GM23248 (cell line): ENCODE data around the gene N4BP2. TPM values are rescaled to one million over a fixed set of nuclear protein-coding genes. Genes with fewer than 3 reads are reported as not detected.

Experiments
- DNase-seq: peaks from one replicate; pipeline ENCODE4 v3.0.0-alpha.2; 2015
- H2AFZ ChIP-seq: fragments of 200-600 bp; sonication (generic); 2 replicates; pipeline ENCODE4 v1.6.1; 2016; ENCODE audit warnings: antibody characterized with exemption
- H3F3A ChIP-seq: fragments of 200-600 bp; sonication (generic); 2 replicates; pipeline ENCODE4 v1.6.1; 2016; ENCODE audit warnings: mild to moderate bottlenecking, antibody characterized with exemption, mixed run types; ENCODE audit not compliant: insufficient read depth
- H3K27ac ChIP-seq: fragments of 200-600 bp; sonication (generic); 2 replicates; pipeline ENCODE4 v1.5.1; 2016; ENCODE audit warnings: mild to moderate bottlenecking
- H3K27me3 ChIP-seq: fragments of 200-600 bp; sonication (generic); replicated peaks from 2 replicates; pipeline ENCODE4 v1.6.1; 2016; ENCODE audit warnings: mild to moderate bottlenecking; ENCODE audit not compliant: insufficient read depth
- H3K36me3 ChIP-seq: fragments of 200-600 bp; sonication (generic); 2 replicates; pipeline ENCODE4 v1.6.1; 2016; ENCODE audit warnings: low read depth, mild to moderate bottlenecking
- H3K4me1 ChIP-seq: fragments of 200-600 bp; sonication (generic); 2 replicates; pipeline ENCODE4 v1.6.1; 2016; ENCODE audit warnings: mild to moderate bottlenecking; ENCODE audit not compliant: insufficient read depth
- H3K4me2 ChIP-seq: fragments of 200-600 bp; sonication (generic); one replicate; pipeline ENCODE4 v1.6.1; 2016; ENCODE audit warnings: mild to moderate bottlenecking; ENCODE audit not compliant: unreplicated experiment
- H3K4me3 ChIP-seq: fragments of 200-600 bp; sonication (generic); 2 replicates; pipeline ENCODE4 v1.5.1; 2016; ENCODE audit warnings: mild to moderate bottlenecking
- H3K79me2 ChIP-seq: fragments of 200-600 bp; sonication (generic); 2 replicates; pipeline ENCODE4 v1.6.1; 2016; ENCODE audit warnings: mild to moderate bottlenecking; ENCODE audit not compliant: insufficient read depth
- H3K9ac ChIP-seq: fragments of 200-600 bp; sonication (generic); 2 replicates; pipeline ENCODE4 v1.6.1; 2016; ENCODE audit warnings: mild to moderate bottlenecking
- H3K9me2 ChIP-seq: fragments of 200-600 bp; sonication (generic); 2 replicates; pipeline ENCODE4 v1.6.1; 2016; ENCODE audit warnings: mixed run types, mild to moderate bottlenecking, moderate library complexity; ENCODE audit not compliant: insufficient read depth
- H3K9me3 ChIP-seq: fragments of 200-600 bp; sonication (generic); one replicate; pipeline ENCODE4 v1.6.1; 2017; ENCODE audit warnings: low read depth
- H4K20me1 ChIP-seq: fragments of 200-600 bp; sonication (generic); 2 replicates; pipeline ENCODE4 v1.6.0; 2016; ENCODE audit not compliant: insufficient read depth
- EZH2 ChIP-seq: fragments of 200-600 bp; sonication (generic); IDR thresholded peaks from 2 replicates; pipeline ENCODE4 v1.6.1; 2018; ENCODE audit warnings: antibody characterized with exemption, mild to moderate bottlenecking; ENCODE audit not compliant: insufficient read depth, poor library complexity, severe bottlenecking
- EZH2phosphoT487 ChIP-seq: fragments of 200-600 bp; sonication (generic); IDR thresholded peaks from 2 replicates; pipeline ENCODE4 v1.6.1; 2018; ENCODE audit warnings: antibody characterized with exemption, moderate library complexity, mild to moderate bottlenecking, low read depth; ENCODE audit not compliant: insufficient read depth
- WGBS, 2 experiments: methylation state at CpG; one replicate each; pipeline ENCODE4 v1.1.6; 2015 to 2017; ENCODE audit warnings: low lambda C conversion rate in 2 of 2, low coverage in 1 of 2; ENCODE audit errors: missing lambda C conversion rate in 2 of 2; 5-methylcytosine and 5-hydroxymethylcytosine counted together
- in situ Hi-C: fragments of 300-500 bp; cut with MboI; formaldehyde crosslinking; loops from 2 replicates; pipeline ENCODE4 v1.15.0; 2020
- polyA plus RNA-seq: library from polyadenylated mRNA; unstranded; fragments of >200 nt; fragmentation: Nextera tagmentation; extraction: Ambion mirVana; gene quantifications from 2 replicates; pipeline ENCODE4 v1.2.1, GENCODE V29; 2016
- total RNA-seq: library from RNA; depleted of rRNA; stranded (reverse); fragments of >200 nt; shearing (Covaris generic); gene quantifications from 2 replicates; pipeline ENCODE4 v1.2.3, GENCODE V29; 2014

Gene N4BP2
- total and polyA plus RNA-seq, 2 experiments from 2014 or later = 3.2 to 3.7 TPM

DNA sequence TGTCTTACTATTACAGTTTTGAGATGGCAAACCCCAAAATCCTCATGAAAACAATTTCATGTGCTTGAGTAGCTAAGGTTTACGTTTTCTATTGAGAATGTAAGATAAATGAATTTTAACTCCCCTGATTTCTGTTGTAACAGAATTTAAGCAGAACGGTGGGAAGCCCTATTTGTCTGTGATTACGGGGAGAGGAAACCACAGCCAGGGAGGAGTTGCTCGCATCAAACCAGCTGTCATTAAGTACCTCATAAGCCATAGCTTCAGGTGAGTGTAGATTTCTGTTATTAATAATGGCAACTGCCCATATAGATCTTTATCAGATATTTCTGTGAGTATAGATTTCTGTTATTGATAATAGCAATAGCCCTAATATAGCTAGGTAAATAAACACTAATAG lies 96.0 kb downstream of the N4BP2 start:
- Histone ChIP-seq H3K4me1 (no peaks in the 10 kb centered on the region), H3K36me3 (no peaks in the 10 kb centered on the region), H3K9me3 (no peaks in the 10 kb centered on the region), H3K9me2 (no peaks in the 10 kb centered on the region), H3F3A (no peaks in the 10 kb centered on the region), H3K79me2 (no peaks in the 10 kb centered on the region), H3K4me2 (no peak overlapping the region), H3K27ac (no peak overlapping the region), H3K27me3 (no peaks in the 10 kb centered on the region), H4K20me1 (no peaks in the 10 kb centered on the region), H3K4me3 (no peak overlapping the region), H3K9ac (no peak overlapping the region), H2AFZ (no peak overlapping the region)
- TF ChIP-seq EZH2 (no peak), EZH2phosphoT487 (no peak)
- no peak for DNase-seq
- WGBS, 2 experiments = 93 to 97% methylated on average over 4 of the region's 4 CpGs
- in situ Hi-C loops = loop anchor here (25.0 kb wide), 1 partner anchor 560 kb away; no protein-coding TSS in a partner anchor

DNA sequence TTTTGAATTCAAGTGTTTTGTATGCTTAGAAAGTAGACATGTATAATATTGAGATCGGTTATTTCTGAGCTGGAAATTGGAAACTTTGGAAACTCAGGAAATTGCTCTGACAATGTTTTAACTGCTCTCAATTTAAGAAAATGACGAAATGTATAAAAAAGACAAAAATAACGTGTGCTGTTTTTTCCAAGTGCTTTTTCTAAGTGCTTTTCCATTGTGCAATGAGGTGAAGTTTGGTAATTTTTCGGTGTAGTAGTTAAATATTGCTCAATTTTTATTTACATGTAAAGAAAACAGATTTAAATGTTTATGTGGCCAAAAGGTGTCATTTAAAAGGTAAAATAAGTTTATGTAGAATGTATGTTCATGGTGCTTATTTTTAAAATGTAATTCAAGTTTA lies 100.8 kb downstream of the N4BP2 start:
- no peak for DNase-seq
- Histone ChIP-seq H3F3A (no peaks in the 10 kb centered on the region), H3K9ac (no peak overlapping the region), H3K4me3 (no peak overlapping the region), H3K9me2 (no peaks in the 10 kb centered on the region), H3K27ac (no peak overlapping the region), H4K20me1 (no peaks in the 10 kb centered on the region), H3K79me2 (no peaks in the 10 kb centered on the region), H3K4me2 (no peak overlapping the region), H3K27me3 (no peaks in the 10 kb centered on the region), H3K36me3 (no peaks in the 10 kb centered on the region), H3K4me1 (no peaks in the 10 kb centered on the region), H3K9me3 (no peaks in the 10 kb centered on the region), H2AFZ (no peak overlapping the region)
- in situ Hi-C loops = loop anchor here (25.0 kb wide), 1 partner anchor 555 kb away; no protein-coding TSS in a partner anchor
- TF ChIP-seq EZH2 (no peak), EZH2phosphoT487 (no peak)
- 97 to 99% methylated on average over 4 of the region's 4 CpGs for WGBS, 2 experiments

DNA sequence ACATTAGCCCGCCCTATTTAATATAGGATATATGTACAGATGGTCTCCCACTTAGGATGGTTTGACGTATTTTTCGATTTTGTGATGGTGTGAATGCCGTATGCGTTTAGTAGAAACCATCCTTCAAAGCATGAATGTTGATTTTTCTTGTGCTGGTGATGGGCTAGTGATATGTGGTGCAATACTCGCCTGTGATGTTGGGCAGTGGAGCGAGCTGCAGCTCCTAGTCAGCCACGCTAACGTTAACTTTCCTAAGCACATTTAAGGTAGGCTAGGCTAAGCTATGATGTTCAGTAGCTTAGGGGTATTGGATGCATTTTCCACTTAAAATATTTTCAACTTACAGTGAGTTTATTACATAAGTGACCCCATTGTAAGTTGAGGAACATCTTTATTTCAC lies 103.6 kb downstream of the N4BP2 start:
- no peak overlapping the region for H2AFZ ChIP-seq
- 97% methylated on average over 9 of the region's 9 CpGs for WGBS, 2 experiments
- H3K79me2 ChIP-seq = no peaks in the 10 kb centered on the region
- H3K9ac ChIP-seq = no peak overlapping the region
- H3K4me2 ChIP-seq = no peak overlapping the region
- no peaks in the 10 kb centered on the region for H3K27me3 ChIP-seq
- H3K4me3 ChIP-seq = no peak overlapping the region
- H3F3A ChIP-seq = no peaks in the 10 kb centered on the region
- DNase-seq = no peak
- in situ Hi-C loops = loop anchor here (25.0 kb wide), 1 partner anchor 552 kb away; no protein-coding TSS in a partner anchor
- TF ChIP-seq EZH2 (no peak), EZH2phosphoT487 (no peak)
- H3K9me2 ChIP-seq = no peaks in the 10 kb centered on the region
- no peaks in the 10 kb centered on the region for H3K9me3 ChIP-seq
- no peaks in the 10 kb centered on the region for H4K20me1 ChIP-seq
- no peaks in the 10 kb centered on the region for H3K36me3 ChIP-seq
- H3K27ac ChIP-seq = no peak overlapping the region
- no peaks in the 10 kb centered on the region for H3K4me1 ChIP-seq

DNA sequence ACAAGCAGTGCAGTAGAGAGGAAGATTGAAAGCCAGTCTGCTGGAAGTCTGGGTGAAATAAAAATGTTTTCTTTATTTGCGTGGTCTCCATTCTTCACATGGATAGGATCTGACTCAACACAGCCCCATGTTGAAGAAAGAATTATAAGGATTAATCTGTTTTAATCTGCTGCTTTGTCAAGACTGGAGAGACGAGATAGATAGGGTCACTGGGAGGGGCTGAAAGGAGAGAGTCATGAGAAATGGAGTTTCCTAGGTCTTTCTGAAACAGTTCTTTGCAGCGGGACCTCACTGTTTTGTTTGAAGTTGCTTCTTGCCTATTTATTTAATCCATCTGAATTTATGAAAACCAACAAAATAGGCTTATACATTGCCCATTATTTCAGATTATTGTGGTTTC lies 107.8 kb downstream of the N4BP2 start:
- no peaks in the 10 kb centered on the region for H4K20me1 ChIP-seq
- no peaks in the 10 kb centered on the region for H3K36me3 ChIP-seq
- H3K27me3 ChIP-seq = no peaks in the 10 kb centered on the region
- in situ Hi-C loops = loop anchor here (25.0 kb wide), 1 partner anchor 548 kb away; no protein-coding TSS in a partner anchor
- no peak overlapping the region for H3K4me3 ChIP-seq
- H3K27ac ChIP-seq = no peak overlapping the region
- no peak overlapping the region for H3K4me2 ChIP-seq
- no peaks in the 10 kb centered on the region for H3K4me1 ChIP-seq
- no peak for TF ChIP-seq EZH2phosphoT487
- TF ChIP-seq EZH2 = no peak
- 90 to 91% methylated on average over 3 of the region's 3 CpGs for WGBS, 2 experiments
- H3F3A ChIP-seq = no peaks in the 10 kb centered on the region
- H3K79me2 ChIP-seq = no peaks in the 10 kb centered on the region
- H3K9me3 ChIP-seq = no peaks in the 10 kb centered on the region
- no peaks in the 10 kb centered on the region for H3K9me2 ChIP-seq
- H3K9ac ChIP-seq = no peak overlapping the region
- H2AFZ ChIP-seq = no peak overlapping the region
- no peak for DNase-seq

DNA sequence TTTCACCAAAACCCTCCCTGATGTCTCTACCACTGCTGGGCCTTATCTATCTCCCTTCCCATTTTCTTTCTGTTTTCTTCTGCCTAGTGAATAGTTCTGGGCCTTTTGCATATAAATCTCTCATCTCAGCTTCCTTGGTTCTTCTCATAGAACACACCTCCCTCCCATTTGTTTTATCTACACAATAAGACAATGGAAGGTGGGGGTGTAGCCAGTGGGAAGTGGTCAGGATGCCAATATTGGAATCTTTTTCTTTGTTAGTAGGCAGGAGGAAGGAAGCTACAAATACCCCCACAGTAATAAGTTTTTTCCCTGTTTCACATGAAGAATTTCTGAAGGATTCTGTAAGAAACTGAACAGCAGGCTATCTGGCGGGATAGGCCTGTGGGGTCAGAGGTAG lies 109.3 kb downstream of the N4BP2 start:
- no peaks in the 10 kb centered on the region for H4K20me1 ChIP-seq
- TF ChIP-seq EZH2phosphoT487 = no peak
- TF ChIP-seq EZH2 = no peak
- H3F3A ChIP-seq = no peaks in the 10 kb centered on the region
- H3K4me1 ChIP-seq = no peaks in the 10 kb centered on the region
- in situ Hi-C loops = loop anchor here (25.0 kb wide), 1 partner anchor 546 kb away; no protein-coding TSS in a partner anchor
- no peaks in the 10 kb centered on the region for H3K27me3 ChIP-seq
- H3K9me2 ChIP-seq = no peaks in the 10 kb centered on the region
- H3K4me3 ChIP-seq = no peak overlapping the region
- H3K9ac ChIP-seq = no peak overlapping the region
- H3K27ac ChIP-seq = no peak overlapping the region
- H2AFZ ChIP-seq = no peak overlapping the region
- H3K4me2 ChIP-seq = no peak overlapping the region
- no peaks in the 10 kb centered on the region for H3K36me3 ChIP-seq
- no peaks in the 10 kb centered on the region for H3K9me3 ChIP-seq
- 94 to 98% methylated on average over 1 of the region's 1 CpG for WGBS, 2 experiments
- no peak for DNase-seq
- no peaks in the 10 kb centered on the region for H3K79me2 ChIP-seq
